Hematopoietic multipotent progenitor cell treated with erythropoietin and hydrocortisone succinate and interleukin-3 and kit ligand, for 8 days (in vitro differentiated cells): ENCODE measurements around the gene TCAIM.
"Not testable (repeated sequence)": the region's sequence is repeated elsewhere in the genome, so short reads cannot be mapped to it uniquely, and the experiment has no call there.

Source experiments
- DNase-seq: peaks from one replicate; pipeline ENCODE4 v3.0.0-alpha.2; 2015

The TCAIM gene

GRCh38 chr3:44346590-44346989, 8.0 kb downstream of the TCAIM start:
- not testable (repeated sequence) for DNase-seq

DNA sequence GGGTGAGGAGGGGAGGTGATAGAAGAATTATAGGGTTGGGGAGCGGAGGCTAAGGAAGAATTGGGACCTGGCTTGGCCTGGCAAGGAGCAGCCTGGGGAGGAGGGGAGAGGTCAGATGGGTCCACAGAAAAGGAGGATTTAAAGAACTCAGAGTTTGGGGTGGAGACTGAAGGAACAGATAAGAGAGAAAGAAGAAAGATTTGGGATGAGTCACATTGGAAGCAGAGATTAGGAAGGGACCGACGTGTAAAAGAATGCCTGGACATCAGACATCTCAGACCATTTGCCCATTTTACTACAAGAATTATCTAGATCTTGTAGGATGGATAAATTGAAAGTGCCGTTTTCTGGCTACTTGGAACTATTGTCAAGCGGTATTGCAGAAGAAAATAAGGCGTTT, 10.4 kb downstream of the TCAIM start:
- DNase-seq: no peak

DNA sequence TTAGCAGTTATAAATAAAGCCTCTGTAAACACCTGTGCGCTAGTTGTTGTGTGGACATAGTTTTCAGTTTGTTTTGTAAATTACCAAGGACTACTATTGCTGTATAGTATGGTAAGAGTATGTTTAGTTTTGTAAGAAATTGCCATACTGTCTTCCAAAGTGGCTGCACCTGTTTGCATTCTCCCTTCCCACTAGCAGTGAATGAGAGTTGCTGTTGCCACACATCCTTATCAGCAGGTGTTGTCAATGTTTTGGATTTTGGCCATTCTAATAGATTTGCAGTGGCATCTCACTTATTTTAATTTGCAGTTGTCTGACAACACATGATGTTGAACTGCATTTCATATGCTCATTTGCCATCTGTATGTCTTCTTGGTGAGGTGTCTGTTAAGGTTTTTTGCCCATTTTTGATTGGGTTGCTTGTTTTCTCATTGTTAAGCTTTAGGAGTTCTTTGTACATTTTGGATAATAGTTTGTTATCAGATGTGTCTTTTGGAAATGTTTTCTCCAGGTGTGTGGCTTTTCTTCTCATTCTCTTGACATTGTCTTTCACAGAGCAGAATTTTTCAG, 14.9 kb downstream of the TCAIM start:
- DNase-seq: no peak

DNA sequence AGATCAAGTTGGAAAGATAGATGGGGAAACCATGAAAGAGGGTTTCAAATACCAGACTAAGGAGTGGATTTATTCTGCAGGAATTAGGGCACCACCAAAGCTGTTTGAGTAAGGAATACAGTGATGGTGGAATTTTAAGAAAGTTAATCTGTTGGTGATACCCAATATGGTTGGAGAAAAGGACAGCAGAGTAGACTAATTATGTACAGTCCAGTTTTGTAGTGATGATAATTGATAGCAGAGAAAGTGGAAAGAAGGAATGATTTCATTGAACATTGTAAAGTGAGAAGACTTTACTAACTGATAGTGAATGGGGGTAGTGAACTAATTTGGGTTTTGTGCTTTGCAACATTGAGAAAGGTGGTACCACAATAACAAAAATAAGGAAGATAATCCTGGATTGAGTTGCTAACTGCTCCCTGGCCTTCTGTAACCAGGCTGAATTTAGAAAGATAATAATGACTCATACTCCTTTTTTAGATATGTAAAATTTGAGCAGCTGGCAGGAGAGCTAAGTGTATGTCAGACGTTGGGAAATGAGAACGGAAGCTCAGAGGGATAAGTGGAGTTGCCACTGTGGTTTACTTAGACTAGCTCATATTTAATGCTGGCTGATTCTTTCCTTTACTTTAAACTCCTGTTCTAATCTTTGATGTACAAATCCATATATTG, 16.9 kb downstream of the TCAIM start:
- DNase-seq: peak; percentile 12

GRCh38 chr3:44359146-44359751, 20.7 kb downstream of the TCAIM start:
- no peak for DNase-seq

DNA sequence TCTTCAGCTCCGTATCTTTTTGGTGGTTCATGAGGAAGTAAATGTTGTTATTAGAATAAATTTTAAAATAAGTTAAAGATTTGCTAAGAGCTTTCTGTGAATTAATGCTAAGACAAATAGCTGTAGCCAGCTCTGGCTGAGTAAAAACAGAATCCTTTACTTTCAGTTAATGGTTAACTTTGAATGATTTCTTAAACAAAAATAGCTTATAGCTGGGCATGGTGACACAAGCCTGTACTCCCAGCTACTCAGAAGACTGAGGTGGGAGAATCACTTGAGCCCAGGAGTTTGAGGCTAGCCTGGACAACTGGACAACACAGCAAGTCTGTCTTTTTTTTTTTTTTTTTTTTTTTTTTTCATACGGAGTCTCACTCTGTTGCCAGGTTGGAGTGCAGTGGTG, 25.0 kb downstream of the TCAIM start:
- no peak for DNase-seq

DNA sequence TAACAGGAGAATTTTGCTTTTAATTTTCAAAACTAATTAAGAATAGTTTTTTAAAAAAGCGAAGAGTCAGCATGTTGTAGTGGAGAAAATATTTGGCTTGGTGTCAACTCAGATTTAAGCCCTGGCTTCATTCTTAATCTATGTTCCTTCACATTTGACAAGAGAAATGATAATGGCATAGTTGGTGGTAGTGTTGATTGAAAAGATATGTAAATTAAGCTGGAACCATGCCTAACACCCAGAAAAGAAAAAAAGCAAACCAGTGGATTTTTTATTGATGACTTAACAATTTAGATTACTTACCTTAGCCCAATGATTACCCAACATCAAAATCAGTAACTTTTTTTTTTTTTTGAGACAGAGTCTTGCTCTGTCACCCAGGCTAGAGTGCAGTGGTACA, 27.4 kb downstream of the TCAIM start:
- DNase-seq: no peak

DNA sequence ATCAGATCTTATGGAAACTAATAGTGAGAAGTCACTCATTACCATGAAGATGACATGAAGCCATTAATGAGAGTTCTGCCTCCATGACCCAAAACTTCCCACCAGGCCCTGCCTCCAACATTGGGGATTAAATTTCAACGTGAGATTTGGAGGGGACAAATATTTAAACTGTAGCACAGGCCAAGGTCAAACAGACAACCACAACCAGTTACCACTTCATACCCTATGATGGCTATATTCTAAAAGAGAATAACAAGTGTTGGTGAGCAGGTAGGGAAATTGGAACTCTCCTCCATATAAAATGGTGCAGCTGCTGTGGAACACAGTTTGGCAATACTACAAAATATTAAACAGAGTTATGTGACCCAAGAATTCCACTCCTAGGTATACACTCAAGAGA, 36.9 kb downstream of the TCAIM start:
- no peak for DNase-seq

- no peak for DNase-seq
Observed at GRCh38 chr3:44387404-44387803, 48.8 kb downstream of the TCAIM start.

DNA sequence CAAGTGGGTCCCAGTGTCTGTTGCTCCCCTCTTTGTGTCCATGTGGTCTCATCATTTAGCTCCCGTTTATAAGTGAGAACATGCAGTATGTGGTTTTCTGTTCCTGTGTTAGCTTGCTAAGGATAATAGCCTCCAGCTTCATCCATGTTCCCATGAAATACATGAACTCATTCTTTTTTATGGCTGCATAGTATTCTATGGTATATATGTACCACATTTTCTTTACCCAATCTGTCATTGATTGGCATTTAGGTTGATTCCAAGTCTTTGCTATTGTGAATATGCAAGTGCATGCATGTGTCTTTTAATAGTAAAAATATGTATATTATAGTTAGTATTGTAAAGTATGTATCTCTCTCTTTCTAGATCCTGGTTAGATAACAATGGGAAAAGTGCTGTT, 53.9 kb downstream of the TCAIM start:
- no peak for DNase-seq

DNA sequence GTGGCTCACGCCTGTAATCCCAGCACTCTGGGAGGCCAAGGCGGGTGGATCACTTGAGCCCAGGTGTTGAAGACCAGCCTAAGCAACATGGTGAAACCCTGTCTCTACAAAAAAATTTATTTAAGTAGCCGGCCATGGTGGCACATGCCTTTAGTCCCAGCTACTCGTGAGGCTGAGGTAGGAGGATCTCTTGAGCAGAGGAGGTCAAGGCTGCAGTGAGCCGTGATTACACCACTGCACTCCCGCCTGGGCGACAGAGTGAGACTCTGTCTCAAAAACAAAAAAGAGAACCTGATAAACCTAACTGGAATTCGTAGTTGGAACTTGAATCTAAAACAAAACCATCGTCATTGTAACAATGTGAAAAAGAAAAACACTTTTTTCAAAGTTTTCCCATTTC, 57.1 kb downstream of the TCAIM start:
- no peak for DNase-seq

GRCh38 chr3:44396200-44397171, 57.9 kb downstream of the TCAIM start:
- DNase-seq: no peak

DNA sequence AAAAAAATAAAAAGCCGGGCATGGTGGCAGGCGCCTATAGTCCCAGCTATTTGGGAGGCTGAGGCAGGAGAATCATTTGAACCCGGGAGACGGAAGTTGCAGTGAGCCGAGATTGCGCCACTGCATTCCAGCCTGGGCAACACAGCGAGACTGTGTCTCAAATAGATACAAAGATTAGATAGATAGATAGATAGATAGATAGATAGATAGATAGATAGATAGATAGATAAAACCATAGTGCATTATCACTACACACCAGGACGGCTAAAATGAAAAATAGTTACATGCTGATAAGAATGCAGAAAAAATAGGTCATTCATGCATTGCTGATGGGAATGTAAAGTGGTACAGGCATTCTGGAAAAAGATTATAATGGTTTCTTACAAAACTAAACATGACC, 59.7 kb downstream of the TCAIM start:
- DNase-seq: not testable (repeated sequence)

DNA sequence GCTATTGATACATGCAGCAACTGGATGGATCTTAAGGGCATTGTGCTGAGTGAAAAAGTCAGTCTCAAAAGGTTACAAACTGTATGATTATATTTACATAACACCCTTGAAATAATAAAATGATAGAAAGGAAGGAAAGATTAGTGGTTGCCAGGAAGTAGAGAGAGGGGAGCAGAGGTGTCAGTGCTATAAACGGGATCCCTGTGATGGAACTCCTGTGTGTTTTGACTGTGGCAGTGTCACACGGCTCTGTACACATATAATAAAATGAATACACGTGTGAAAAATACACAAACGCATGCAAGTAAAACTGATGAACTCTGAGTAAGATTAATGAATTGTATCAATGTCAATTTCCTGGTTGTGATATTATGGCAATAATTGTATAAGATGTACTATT, 60.3 kb downstream of the TCAIM start:
- no peak for DNase-seq

DNA sequence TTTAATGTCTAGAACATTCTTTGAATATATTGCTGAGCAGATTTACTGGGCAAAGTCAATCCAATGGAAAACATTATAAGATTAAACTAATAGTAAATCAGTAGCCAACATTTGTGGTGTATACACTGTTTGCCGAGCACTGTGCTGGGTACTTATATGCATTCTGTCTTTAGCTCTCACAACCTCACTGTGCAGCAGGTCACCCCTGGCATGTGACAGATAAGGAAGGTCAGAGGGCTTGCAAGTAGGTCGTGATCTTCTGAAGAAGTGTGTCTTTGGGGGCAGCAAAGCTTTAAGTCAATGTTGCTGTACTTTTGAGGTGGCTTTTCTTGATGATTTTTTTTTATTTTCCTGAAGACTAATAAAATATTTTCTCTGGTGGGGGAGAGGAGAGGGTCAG, 62.2 kb downstream of the TCAIM start:
- DNase-seq: peak; percentile 9

- no peak for DNase-seq
Observed at GRCh38 chr3:44402548-44402947, 64.0 kb downstream of the TCAIM start.

DNA sequence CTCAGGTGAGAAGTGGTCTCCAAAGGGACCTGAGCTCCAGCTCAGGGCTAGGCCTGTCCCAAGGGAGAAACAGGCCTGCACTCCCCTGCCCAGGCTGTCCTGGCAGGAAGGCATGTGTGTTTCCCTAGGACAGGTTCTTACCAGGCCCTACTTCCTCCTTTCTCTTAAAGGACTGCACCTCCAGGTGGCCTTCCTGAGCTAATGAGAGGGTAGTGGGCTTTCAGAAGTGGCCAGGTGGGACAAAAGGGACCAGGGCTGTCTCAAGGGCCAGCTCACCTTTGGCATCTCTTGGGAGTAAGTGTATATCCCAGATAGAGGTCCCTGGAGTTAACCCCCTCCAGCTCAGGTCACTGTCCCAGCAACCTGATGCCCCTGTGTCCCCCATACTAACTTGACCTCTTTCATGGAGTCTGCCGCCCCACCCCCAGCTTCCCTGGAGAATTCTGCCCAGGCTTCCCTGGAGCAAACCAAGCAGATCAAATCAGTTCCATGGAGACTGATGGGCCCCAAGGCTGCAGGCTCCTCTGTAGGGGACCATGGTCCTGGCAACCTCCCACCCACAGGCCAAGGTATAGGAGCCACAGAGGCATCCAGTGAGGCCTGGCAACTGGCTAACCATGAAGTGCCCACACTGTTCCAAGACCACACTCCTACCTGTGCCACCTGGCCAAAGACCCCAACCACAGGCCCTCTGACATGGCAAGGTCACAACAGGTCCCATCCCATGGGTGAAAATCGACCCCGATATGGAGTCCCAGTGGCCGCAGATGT, 71.3 kb downstream of the TCAIM start:
- no peak for DNase-seq

DNA sequence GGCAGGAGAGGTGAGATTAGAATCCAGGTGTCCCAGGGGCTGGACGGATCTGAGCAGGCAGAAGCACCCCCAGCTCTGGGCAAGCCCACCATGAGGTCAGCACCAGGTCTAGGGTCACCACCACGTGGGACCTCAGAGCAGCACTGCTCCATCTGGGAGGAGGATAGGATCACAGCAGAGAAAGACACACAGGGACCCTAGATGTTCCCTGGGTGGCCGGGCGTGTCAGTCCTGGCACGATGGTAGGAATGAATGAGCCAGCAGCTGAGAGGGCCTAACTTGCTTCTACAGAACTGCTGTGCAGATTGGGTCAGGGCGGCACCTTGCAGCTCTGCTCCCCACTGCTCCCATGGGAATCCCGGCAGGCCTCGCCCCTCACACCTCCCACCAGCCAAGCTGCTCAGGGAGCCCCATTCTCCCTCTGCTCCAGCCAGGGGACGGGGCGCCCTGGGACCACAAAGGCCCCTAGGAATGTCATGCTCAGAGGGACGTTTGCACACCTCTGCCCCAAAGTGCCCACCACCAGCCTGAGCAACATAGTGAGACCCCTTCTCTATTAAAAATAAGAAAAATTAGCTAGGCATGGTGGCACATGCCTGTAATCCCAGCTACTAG, 72.6 kb downstream of the TCAIM start:
- DNase-seq: no peak

- no peak for DNase-seq
Observed at GRCh38 chr3:44412365-44412764, 73.8 kb downstream of the TCAIM start.

DNA sequence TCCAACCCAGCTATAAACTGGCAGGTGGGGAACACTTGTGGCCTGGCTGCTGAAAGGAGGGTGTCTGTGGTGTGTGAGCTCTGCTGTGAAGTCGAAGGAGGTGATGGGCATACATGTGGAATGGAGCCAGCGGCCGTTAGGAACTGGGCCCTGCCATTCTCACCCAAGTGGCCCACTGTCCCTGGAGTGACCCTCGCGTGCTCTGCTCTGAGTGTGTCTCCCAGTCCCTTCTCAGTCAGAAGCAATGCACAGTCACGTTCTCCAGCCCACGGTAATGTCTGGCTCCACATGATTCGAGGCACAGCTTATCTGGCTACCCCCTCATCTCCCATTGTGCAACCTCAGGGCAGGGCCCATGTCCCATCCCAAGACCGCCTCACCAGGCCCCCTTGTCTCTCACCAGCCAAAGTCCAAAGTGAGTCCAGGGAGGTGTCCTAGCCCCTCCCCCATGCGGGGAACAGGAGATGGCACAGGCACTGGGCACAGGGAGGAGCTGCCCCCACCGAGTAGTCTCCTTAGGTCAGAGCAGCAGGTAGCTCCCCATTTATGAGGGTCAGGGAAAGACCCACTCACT, 76.0 kb downstream of the TCAIM start:
- no peak for DNase-seq

DNA sequence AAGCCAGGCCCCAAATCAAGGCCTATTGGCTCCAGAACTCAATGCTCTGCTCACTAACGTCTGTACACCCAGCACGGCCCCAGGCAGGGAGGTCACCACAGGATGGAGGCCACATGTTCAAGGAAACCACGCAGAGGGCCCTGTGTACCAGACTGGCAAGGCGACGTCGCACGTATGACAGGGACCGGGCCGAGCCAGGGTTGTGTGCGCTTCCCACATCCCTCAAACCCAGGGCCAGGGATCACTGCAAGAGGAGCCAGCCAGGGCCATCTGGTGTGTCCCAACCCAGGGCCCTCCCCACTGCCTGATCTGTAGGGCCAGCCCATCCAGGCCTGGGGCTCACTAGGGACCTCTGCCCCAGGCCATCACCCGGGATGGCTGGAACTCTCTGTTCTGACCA, 76.9 kb downstream of the TCAIM start:
- no peak for DNase-seq
